HG03575 (cell line): ENCODE measurements around the gene DPF3.

Source experiments
- ATAC-seq: cut with Tn5 transposase; IDR thresholded peaks from one replicate; pipeline ENCODE4 v1.9.1; 2021; ENCODE audit not compliant: unreplicated experiment, insufficient number of reproducible peaks, low FRiP score; ENCODE audit errors: extremely low read depth

Gene DPF3

DNA sequence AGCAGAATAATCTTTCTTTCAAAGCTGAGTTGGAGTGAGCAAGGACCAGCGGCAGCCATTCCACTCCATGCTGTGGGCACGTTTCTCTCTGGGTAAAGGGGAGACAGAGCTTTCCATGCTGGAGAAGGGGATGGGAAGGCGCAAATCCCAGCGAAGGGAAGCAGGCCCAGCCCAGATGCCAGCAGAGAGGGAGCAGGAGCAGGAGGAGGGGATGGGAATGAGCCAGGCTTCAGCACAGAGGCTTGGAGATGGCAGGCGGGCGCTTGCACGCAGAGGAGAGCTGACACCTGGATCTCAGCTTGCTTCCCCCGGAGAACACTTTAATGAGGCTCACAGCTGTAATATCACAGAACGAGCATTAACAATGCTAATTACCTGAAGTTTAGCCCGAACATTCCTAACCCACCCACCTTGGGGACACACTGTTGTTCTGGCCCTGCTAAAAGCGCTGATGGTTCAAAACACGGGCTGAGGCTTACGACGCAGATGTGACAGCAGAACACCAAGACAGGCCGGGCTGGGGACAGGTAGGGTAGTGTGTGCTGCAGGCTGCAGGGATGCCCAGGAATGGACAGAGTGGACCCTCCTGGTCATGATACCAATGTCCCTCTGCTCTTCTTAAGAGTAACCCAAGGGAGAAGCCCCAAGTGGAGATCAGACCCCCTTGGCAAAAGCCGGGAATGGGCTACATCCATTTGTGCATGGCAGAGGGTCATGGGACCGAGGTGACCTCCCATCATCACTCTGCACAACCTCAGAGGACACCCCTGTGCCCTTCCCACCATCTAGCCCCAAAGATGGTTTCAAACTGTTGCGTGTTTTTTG is 288.6 kb downstream of the DPF3 start:
- no peak for ATAC-seq

DNA sequence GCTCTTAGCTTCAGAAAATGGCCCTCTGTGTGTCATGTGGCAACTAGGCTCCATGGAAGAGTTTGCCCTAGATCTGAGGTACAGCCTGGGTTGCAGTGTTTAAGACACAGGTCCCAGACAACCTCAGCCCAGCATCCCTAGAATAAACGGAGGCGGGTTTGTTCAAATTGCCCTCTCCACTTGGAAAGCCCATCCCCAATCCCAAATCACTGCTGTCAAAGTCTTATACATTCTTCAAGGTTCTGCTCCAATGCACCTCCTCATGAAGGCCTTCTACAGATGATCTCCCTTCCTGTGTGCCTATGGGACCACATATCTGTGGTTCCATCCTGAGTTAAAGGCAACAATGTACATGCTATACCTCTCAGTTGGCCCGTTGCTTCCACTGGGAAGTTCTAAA is 289.8 kb downstream of the DPF3 start:
- ATAC-seq: no peak

DNA sequence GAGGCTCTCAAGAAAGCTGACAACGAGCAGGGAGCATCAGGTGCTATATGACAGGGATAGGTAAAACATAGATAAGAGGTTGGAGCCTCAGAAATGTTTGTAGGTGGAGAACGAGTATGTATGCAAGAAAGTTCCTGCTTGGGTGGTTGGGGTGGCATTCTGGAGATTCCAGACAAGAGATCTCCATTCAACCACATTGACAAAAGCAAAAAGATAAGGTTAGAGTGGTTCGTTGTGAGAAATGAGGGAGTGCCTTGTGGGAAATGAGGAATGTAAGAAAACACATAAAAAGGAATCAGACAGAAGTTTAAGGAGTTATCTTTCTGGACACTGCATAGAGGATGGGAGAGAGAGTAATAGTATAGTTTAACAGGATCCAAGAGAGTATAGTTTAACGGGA is 290.3 kb downstream of the DPF3 start:
- ATAC-seq: no peak

DNA sequence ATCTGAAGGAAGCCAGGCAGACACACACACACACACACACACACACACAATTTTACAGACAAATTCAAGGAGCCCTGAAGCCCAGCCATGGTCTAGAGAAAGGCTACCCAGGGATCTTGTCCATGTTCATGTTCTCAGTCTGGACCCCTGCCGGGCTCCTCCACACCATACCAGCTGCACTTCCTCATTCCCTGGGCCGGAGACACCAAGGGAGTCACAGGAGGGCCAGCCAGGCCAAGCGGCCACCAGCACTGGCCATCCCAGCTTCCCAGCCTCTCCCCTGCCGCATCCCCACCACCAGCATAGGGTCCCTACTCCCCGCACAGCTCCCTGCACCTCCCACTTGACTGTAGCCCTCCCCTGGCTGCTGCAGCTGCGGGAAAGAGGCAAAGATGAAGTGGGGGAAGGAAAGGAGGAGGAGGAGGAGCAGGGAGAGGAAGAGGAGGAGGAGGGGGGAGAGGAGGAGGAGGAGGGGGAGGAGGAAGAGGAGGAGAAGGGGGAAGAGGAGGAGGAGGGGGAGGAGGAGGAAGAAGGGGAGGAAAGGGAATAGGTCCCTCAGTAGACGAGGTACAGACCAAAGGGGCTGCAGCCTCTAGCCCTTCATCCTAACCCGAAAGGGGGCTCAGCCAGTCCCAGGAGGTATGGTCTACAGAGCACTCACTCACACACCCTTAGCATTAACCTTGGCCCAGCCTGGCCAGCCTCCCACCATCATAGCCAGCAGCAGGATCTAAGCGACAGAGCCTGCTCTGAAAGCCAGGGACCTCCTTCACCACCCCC is 293.2 kb downstream of the DPF3 start:
- no peak for ATAC-seq

DNA sequence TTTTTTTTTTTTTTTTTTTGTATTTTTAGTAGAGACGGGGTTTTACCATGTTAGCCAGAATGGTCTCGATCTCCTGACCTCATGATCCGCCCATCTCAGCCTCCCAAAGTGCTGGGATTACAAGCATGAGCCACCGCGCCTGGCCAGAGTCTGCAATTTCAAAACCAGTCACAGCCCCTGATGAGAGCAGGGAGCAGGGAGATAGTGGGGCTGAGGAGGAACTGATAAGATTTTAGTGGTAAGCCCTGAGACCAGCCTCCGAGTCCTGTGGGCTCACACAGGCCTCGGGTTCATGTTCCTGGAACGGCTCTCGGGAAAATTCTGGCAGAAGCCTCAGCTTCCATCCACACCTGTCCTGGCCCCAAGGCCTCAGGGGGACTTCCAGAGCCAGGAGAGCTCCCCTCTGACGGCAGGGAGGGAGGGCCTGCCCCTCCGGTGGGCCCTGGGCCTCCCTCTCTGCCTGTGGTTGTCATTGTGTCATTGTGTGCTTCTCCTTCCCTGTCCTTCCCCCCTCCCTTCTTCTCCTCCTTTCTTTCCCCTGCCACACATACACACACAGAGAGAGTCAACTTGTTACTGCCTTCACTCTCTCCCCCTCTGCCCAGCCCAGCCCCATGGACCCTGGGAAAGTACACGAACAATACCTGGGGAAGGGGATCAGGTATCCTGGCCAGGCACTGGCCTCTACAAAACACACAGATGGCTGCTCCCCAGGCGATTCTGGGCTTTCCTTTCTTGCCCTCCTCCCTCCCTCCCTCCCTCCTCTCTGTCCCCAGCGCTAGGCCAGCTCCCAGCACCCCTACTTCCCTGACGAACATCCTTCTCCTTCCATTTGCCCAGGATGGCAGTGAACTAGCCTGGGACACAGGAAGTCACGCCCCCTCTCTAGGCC is 294.1 kb downstream of the DPF3 start:
- no peak for ATAC-seq

DNA sequence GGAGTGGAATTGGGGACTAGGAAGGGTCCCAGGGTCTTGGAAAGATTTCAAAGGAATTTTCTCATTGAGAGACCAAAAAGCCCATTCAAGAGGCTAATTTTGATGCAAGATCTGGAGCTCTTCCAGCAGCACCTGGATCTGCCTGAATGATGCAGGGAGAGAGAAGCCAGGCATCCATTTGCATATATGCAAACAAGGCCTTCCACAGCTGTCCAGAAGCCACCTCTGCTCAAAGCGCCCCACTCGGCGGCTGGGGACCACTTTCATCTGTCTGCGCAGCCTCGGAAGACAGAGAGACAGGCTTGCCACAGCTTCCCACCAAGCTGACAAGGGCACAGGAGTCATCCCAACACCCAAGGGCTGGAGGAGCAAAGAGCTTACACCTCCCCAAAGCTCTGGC is 295.6 kb downstream of the DPF3 start:
- ATAC-seq: no peak

DNA sequence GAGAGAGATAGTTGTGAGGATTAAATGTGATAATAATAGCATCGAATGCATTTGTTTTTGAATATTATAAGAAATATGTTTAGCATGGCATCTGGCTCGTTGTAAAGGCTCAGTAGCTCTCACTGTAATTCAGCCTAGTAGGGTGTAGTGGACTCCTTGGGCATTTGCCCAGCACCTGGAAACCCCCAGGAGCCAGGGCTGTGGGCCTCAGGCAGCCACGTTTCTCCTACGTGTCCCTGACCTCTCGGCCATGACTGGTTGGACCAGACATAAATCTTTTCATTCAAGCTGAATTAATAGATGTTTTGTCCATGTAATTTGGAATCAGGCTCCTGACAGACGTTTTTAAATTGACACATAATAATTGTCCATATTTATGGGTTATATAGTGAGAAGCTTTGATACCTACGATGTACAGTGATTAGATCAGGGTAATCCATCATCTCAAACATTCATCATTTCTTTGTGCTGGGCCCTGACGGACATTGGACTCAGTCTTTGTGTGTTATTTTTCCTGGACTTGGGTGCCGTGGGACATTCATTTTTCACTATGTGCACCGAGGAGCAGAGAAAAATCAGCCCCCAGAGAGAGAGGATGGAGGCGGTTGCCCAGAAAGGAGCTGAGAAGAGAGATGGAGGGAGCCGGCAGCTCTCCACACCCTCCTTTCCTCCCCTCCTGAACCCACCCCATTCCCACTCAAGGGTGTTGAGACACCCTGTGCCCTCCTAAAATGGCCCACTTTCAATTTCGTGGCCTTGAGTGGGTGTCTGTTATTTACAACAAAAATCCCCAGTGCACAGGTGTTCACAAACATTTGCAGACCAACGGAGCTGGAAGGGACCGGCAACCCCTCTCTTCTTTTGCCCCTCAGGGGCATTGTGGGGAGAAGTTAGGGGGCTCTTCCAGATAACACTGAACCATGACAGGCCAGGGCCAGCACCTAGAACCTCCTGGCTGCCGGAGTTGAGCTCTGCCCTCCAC is 296.4 kb downstream of the DPF3 start:
- ATAC-seq: no peak

DNA sequence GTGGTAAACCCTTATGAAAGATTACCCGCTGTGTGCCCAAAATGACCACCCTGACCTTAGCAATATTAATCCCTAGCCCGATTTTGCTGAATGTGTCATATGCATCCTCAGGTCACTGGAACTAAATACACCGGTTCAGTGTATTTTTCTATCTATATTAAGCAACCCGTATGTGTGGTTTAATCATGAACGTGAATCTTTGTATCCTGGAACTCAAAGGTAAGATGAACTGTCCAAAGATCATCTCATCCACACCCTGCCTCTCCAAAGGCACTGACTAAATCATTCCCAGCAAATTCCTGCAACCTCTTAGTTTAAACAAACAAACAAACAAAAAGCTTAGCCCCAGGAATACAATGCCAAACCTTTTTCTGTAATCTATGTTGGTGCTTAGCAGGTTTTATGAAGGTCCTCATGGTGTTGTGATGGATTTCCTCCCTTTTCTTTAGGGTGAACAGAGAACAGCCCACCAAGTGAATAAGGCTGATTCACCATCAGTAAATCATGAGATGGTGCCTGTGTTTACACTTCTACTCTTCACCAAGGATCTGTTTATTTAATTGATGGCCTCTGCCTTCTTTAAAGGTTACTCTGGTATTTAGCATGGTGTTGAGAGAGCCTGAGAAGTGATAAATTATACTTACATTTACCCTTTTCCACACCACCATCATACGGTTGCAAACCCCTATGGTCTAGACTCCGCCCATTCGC is 298.6 kb downstream of the DPF3 start:
- ATAC-seq: no peak

DNA sequence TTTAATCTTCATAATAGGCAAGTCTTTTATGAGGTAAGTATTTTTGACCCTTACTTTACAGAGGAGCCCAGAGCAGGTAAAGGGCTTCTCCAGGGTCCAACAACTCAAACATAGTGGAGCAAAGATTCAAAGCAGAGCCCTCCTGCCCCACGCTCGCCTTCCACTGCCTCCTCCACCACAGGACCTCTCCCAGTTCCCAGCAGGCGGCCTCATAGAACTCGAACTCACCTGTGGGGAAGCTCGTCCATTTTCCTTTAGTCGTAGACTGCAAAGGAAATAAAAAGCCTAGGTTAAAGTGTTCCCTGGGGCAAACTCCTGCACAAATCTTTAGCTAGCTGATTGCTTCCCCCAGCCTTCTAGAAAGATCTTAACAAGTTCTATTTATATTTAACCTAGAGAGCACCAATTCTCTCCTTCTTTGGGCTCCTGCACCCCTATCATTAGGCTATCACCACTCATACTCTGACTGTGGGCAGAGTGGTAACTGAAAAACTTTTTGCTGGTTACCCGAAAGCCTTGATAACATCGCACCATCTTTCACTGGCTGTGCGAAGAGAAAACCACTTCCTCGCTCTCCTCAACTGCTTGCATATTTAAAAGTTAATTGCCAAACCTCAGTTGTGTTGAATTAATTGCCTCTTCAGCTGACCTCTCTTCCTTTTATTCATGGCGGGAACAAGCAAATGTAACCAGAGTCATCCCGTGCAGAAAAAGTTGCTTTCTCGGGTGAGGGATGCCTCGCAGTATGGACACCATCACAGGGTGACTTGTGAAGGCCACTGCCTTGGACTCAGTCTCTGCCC is 299.6 kb downstream of the DPF3 start:
- no peak for ATAC-seq

DNA sequence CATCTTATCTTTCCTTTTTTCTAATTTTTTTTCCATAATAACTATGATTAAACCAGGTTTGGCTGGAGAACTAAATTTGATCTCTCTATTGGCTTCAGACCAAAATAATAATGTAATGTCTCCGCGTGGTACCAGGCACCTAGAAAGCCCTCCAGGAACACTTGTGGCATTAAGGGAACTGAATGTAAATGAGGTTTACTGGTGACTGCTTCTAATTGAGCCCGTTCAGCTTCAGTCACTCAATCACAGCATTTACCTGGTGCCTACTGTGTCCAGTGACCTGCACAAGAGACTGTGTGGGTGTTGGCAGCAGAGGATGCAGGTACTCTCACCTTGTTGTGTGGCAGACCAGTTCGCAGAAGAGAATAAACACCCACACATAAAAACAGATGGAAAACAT is 302.5 kb downstream of the DPF3 start:
- ATAC-seq: no peak

DNA sequence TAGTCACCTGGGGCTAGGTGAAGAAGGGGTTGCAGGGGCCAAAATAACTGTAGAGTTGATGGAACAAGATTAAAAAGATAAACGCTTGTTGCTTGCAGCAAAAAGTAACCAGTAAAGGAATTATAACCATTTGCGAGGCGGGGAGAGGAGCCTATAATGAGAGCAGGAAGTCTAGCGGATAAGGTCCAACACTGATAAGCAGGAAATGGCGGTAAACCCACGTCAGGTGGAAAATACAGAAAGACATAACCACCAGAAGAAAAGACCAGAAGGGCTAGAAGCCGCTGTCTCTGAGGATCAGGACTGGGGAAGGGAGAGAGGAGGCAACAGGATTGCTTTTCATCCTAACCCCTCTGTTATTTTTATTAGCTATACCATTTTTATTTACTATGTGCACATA is 303.3 kb downstream of the DPF3 start:
- ATAC-seq: no peak

DNA sequence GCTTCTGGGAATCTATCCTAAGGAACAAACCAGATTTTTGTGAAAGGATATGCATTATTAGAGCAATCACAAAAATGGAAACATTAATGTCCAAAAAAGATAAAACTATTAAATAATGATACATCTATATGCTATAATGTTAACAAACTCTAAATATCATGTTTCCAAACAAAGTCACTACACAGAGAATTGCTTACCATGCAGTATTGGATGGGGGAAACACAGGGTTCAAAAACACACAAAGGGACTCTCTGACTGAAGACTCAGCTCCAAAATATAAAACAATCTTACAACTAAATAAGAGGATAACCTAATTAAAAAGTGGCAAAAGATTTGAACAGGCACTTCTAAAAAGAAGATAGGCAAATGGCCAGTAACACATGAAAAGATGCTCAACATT is 304.2 kb downstream of the DPF3 start:
- no peak for ATAC-seq

DNA sequence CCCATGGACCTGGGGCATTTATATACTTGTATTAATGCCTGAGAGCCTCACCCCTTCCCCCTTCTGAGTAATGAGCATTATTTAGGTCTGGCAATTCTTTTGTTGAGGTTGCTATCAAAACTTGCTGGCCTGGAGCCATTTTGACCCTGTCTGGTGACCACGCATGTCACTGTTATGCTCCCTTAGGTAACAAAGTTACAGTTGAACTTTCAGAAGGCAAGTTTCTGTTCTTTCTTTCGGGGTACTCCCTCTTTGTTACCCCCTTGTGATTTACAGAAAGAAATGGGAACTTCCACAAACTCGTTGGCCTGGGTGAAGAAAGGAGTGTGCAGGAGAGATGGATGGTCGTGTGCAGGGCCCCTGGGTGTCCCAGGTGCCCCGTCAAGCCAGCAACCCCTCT is 305.4 kb downstream of the DPF3 start:
- ATAC-seq: no peak

DNA sequence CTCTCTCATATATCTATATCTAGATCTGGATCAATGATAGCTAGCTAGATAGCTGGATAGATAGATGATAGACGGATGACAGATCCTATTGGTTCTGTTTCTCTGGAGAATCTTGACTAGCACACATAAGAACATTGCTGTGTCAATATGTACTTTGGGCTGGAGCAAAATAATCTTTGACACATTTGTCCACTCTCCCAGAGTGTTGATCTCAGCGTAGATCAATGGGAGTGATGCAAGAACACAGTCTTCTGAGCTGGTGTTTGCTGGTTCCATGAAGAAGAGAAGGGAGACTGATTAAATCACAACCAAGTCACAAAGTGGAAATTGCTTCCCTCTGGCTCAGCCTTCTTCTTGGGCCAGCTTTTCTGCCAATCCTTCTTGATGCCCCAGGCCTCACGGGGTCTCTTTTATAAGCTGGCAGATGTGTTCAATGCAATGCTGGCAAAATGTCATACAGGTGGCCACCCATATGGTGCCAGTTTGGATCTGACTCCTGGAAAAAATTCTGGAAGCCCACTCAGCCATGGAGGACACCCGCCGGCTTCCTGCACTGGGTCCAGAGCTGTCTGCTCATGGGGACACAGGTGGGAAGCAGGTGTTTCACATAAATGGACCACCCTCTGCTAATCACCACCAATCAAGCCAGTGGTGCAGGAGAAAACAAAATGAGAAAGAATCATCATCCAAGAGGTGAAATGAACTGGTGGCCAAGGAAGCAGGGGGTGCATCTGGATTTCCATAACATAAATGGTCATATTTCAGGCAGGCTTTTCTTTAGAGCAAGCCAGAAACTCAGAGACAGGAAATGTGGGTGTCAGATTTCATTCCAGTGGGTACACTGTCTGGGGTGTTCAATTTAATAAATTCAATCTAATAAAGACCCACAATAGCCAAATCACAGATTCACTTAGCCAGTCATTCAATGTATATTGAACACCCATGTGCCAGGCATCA is 310.3 kb downstream of the DPF3 start:
- no peak for ATAC-seq

DNA sequence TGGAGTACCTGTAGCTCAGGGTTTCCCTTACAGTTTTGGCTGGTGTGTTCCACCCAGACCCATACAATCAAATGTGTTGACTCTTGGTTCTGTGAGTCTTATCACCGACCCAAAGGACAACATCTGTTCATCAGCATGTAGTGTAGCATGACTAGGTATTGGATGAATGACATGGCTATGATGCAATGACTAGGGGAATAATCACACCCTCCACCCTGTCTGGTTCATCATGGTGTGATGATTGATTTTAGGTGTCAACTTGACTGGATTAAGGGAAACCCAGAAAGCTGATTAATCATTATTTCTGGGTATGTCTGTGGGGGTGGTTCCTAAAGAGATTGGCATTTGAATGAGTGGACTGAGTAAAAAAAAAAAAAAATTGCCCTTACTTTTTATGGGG is 311.3 kb downstream of the DPF3 start:
- ATAC-seq: no peak

DNA sequence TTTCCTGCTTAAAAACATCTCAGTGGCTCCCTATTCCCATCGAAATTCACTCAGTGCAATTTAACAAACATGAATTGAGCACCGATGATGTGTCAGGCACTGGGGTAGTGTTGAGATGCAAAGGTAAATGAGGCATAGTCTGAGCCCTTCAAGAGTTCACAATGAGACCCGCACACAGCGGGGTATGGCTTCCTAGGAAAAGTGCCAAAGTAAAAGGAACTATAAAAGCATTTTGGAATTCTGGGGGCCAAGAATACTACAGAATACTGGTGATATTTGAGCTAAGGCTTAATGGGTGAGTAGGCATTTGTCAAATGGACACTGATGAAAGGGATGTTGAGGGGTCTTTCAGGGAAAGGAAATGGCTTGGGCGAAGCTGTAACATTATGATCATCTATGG is 315.4 kb downstream of the DPF3 start:
- no peak for ATAC-seq
